Cardiac muscle cell (in vitro differentiated cells and primary cell): ENCODE results near the gene NDUFB4. TPM values are rescaled to one million over a fixed set of nuclear protein-coding genes. Genes with fewer than 3 reads are reported as not detected.

Experiments
- DNase-seq, 2 donors: peaks; one replicate each; pipeline versions ENCODE4 v3.0.0 to v3.0.0-alpha.2; 2010 to 2017; ENCODE audit warnings: low read depth in 1 of 2, low spot score in 1 of 2
- H3K27ac ChIP-seq: fragments of 200-600 bp; sonication (generic); 2 replicates; pipeline ENCODE4 v1.5.1; 2016
- H3K27me3 ChIP-seq: fragments of 200-600 bp; sonication (generic); 2 replicates; pipeline ENCODE4 v1.6.0; 2016; ENCODE audit warnings: control low read depth
- H3K36me3 ChIP-seq: fragments of 200-600 bp; sonication (generic); 2 replicates; pipeline ENCODE4 v1.5.1; 2016; ENCODE audit warnings: control low read depth
- H3K4me1 ChIP-seq: fragments of 200-600 bp; sonication (generic); 2 replicates; pipeline ENCODE4 v1.8.1; 2017; ENCODE audit warnings: low read depth, mild to moderate bottlenecking, mixed run types
- H3K4me3 ChIP-seq: fragments of 200-600 bp; sonication (generic); 2 replicates; pipeline ENCODE4 v1.5.1; 2016; ENCODE audit warnings: mild to moderate bottlenecking
- H3K9me3 ChIP-seq: fragments of 200-600 bp; sonication (generic); 2 replicates; pipeline ENCODE4 v1.5.1; 2017; ENCODE audit warnings: low read depth, mild to moderate bottlenecking, control low read depth
- CTCF ChIP-seq: IDR thresholded peaks from 2 replicates; pipeline ENCODE4 v1.5.1; 2012; ENCODE audit warnings: low read depth, mild to moderate bottlenecking, low read length
- polyA plus RNA-seq: library from polyadenylated mRNA; unstranded; fragments of >200 nt; fragmentation: Nextera tagmentation; extraction: Ambion mirVana; gene quantifications from 2 replicates; pipeline ENCODE4 v1.2.1, GENCODE V29; 2016
- total RNA-seq: library from RNA; depleted of rRNA; stranded (reverse); fragments of >200 nt; gene quantifications from 2 replicates; pipeline ENCODE4 v1.2.3, GENCODE V29; 2016

The NDUFB4 gene
- total and polyA plus RNA-seq, 2 experiments from 2014 or later = 67.0 to 396 TPM

DNA sequence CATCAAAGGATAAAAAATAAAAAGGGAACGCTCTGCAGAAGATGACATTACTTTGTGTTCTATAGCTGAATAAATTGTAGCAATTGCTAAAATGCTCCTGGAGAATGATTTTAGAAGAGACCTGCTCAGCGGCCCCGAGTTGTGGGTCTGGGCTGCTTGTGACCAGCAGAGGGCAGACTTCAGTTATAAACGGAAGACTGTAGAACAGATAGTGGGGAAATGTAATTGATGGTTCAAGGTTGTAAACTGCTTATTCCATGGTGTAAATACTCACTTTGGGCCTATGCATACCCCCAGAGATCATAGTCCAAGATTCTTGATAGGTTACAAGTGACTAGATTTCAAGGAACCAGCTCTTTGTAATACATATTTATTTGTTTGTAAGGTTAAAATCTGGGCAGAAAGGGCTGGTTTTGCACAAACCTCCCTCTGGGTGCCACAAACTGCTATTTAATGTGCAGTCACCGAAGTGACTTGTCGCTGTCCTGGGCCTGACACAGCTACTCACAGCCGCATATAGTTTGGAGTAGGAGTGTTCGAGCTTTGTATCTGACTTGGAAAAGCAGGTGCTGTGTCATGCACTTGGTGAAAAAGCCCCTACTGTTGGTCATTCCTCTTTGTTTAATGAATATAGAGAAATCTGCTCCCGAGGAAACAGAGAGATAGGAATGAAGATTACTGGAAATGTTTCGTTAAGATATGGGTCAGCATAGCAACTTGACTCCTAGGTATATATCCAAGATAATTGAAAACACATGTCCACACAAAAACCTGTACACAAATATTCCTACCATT lies 34.7 kb upstream of the NDUFB4 start:
- no peaks in the 10 kb centered on the region for H3K9me3 ChIP-seq

GRCh38 chr3:120563356-120564022 lies 32.6 kb upstream of the NDUFB4 start:
- Histone ChIP-seq H3K36me3 (no peaks in the 10 kb centered on the region), H3K9me3 (no peaks in the 10 kb centered on the region), H3K4me3 (no peak overlapping the region), H3K27me3 (no peaks in the 10 kb centered on the region), H3K27ac (no peak overlapping the region), H3K4me1 (peaks cover 9% of the 10 kb centered on the region)
- DNase-seq = no peak
- TF ChIP-seq CTCF = no peak

More for the DNA sequence above, 34.7 kb upstream of the NDUFB4 start:
- Histone ChIP-seq H3K27ac (no peak overlapping the region), H3K36me3 (no peaks in the 10 kb centered on the region), H3K4me1 (peaks cover 13% of the 10 kb centered on the region), H3K4me3 (no peak overlapping the region), H3K27me3 (no peaks in the 10 kb centered on the region)
- DNase-seq = peak; percentile 79 to 83
- peak; percentile 84 for TF ChIP-seq CTCF

- TF ChIP-seq CTCF = no peak
- H3K9me3 ChIP-seq = no peaks in the 10 kb centered on the region
- no peak overlapping the region for H3K4me3 ChIP-seq
- no peak for DNase-seq
- H3K36me3 ChIP-seq = no peaks in the 10 kb centered on the region
- no peaks in the 10 kb centered on the region for H3K27me3 ChIP-seq
- no peak overlapping the region for H3K27ac ChIP-seq
- peaks cover 9% of the 10 kb centered on the region for H3K4me1 ChIP-seq
These were observed 29.7 kb upstream of the NDUFB4 start for GRCh38 chr3:120566243-120566975.

DNA sequence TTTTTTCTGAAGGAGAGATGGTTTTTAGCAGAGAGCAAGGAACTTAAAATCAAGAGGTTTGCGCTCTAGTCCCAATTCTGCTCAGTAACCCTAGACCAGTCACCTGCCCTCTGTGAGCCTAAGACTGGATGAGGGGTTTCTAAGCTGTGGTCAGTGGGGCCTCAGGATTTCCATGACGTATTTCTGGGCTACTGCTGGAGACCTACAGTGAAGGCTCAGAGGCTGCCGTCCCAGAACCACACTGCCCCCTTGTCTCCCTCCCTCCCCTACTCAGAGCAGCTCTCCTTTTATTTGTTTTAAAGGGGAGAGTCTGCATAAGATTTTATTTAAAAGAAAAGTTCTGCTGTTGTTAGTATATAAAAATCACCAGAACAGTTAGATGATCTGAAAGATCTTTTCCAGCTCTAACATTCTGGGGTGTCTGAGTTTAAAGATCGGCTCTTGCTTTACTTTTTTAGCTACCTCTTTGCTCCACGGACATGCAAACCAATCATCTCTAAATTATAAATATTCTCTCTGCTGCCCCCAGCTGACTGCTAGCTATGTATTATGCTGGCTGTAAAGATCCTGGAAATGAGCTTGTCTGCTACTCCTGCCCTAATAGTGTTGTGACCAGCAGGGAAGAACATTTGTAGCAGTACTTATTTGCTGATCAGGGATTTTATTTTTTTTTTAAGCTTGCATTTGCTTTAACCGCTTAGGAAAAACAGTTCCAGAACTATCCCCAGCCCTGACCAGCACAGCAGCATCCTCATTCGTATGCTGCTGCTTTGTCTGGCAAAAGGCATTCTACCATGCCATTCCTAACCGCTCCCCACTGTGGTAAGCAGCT lies 28.6 kb upstream of the NDUFB4 start:
- Histone ChIP-seq H3K4me3 (no peak overlapping the region), H3K9me3 (no peaks in the 10 kb centered on the region), H3K4me1 (peaks cover 9% of the 10 kb centered on the region), H3K36me3 (no peaks in the 10 kb centered on the region), H3K27ac (peak overlapping the region; percentile 70), H3K27me3 (no peaks in the 10 kb centered on the region)
- TF ChIP-seq CTCF = peak; percentile 58
- peak; percentile 59 to 72 for DNase-seq

- no peaks in the 10 kb centered on the region for H3K27me3 ChIP-seq
- no peak for DNase-seq
- no peak overlapping the region for H3K4me3 ChIP-seq
- no peak for TF ChIP-seq CTCF
- H3K4me1 ChIP-seq = peaks cover 9% of the 10 kb centered on the region
- H3K36me3 ChIP-seq = no peaks in the 10 kb centered on the region
- H3K27ac ChIP-seq = peak overlapping the region; percentile 70
- H3K9me3 ChIP-seq = no peaks in the 10 kb centered on the region
These were observed 28.0 kb upstream of the NDUFB4 start for GRCh38 chr3:120568202-120568531.
